Thoracic aorta (tissue), 2 donors: ENCODE data around the gene SLC15A1. TPM values are rescaled to one million over a fixed set of nuclear protein-coding genes. Genes with fewer than 3 reads are reported as not detected.

ENCODE experiments used
- ATAC-seq: fragments of 150-250 bp; one replicate; pipeline ENCODE4 v1.8.0; 2017; ENCODE audit warnings: low read depth; ENCODE audit not compliant: insufficient number of reproducible peaks, low FRiP score
- DNase-seq: peaks from one replicate; pipeline ENCODE4 v3.0.0-alpha.2; 2020; ENCODE audit warnings: low spot score
- H3K27ac ChIP-seq, 2 donors: fragments of 200-600 bp; sonication (generic); 1 replicate in 1 of 2; 2 replicates in 1 of 2; pipeline ENCODE4 v1.5.1; 2016; ENCODE audit warnings: mild to moderate bottlenecking in 2 of 2, moderate library complexity in 2 of 2
- H3K27me3 ChIP-seq: fragments of 200-600 bp; sonication (generic); replicated peaks from 2 replicates; pipeline ENCODE4 v1.6.0; 2016; ENCODE audit warnings: mild to moderate bottlenecking; ENCODE audit not compliant: insufficient read depth
- H3K36me3 ChIP-seq: fragments of 200-600 bp; sonication (generic); one replicate; pipeline ENCODE4 v1.5.1; 2016
- H3K4me1 ChIP-seq, 2 donors: fragments of 200-600 bp; sonication (generic); 1 replicate in 1 of 2; 2 replicates in 1 of 2; pipeline versions ENCODE4 v1.5.1 to v1.6.0; 2016; ENCODE audit warnings: low read depth in 2 of 2, mild to moderate bottlenecking in 1 of 2; ENCODE audit not compliant: control insufficient read depth in 1 of 2
- H3K4me3 ChIP-seq: fragments of 200-600 bp; sonication (generic); 2 replicates; pipeline ENCODE4 v1.5.1; 2016; ENCODE audit warnings: mild to moderate bottlenecking
- H3K9me3 ChIP-seq: fragments of 200-600 bp; sonication (generic); 2 replicates; pipeline ENCODE4 v1.5.1; 2016
- total RNA-seq, 2 donors: library from RNA; depleted of rRNA; stranded (reverse); fragments of >200 nt; gene quantifications; one replicate each; pipeline versions ENCODE4 v1.1.0 to v1.2.3, GENCODE V29; 2016
- TF ChIP-seq, protein P1 (sequence below): fragments of 200-600 bp; sonication (generic); IDR thresholded peaks from one replicate; pipeline ENCODE4 v1.5.1; 2019; ENCODE audit warnings: antibody characterized with exemption

The SLC15A1 gene
- total RNA-seq, 2 donors from 2014 or later = not detected

- Histone ChIP-seq H3K27ac (no peak overlapping the region), H3K4me3 (no peak overlapping the region), H3K9me3 (no peaks in the 10 kb centered on the region), H3K36me3 (no peaks in the 10 kb centered on the region), H3K4me1 (no peaks in the 10 kb centered on the region), H3K27me3 (no peaks in the 10 kb centered on the region)
- TF ChIP-seq, protein P1, sequence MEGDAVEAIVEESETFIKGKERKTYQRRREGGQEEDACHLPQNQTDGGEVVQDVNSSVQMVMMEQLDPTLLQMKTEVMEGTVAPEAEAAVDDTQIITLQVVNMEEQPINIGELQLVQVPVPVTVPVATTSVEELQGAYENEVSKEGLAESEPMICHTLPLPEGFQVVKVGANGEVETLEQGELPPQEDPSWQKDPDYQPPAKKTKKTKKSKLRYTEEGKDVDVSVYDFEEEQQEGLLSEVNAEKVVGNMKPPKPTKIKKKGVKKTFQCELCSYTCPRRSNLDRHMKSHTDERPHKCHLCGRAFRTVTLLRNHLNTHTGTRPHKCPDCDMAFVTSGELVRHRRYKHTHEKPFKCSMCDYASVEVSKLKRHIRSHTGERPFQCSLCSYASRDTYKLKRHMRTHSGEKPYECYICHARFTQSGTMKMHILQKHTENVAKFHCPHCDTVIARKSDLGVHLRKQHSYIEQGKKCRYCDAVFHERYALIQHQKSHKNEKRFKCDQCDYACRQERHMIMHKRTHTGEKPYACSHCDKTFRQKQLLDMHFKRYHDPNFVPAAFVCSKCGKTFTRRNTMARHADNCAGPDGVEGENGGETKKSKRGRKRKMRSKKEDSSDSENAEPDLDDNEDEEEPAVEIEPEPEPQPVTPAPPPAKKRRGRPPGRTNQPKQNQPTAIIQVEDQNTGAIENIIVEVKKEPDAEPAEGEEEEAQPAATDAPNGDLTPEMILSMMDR = no peak
- ATAC-seq (no peak), DNase-seq (no peak)
These were observed 100.7 kb downstream of the SLC15A1 start for GRCh38 chr13:98651744-98652143.

- Histone ChIP-seq H3K4me1 (no peaks in the 10 kb centered on the region), H3K36me3 (no peaks in the 10 kb centered on the region), H3K4me3 (no peak overlapping the region), H3K27ac (no peak overlapping the region), H3K9me3 (no peaks in the 10 kb centered on the region), H3K27me3 (no peaks in the 10 kb centered on the region)
- no peak for DNase-seq
- TF ChIP-seq, protein P1 = no peak
- ATAC-seq = no peak
These were observed 101.9 kb downstream of the SLC15A1 start for GRCh38 chr13:98650396-98651107.

- Histone ChIP-seq H3K4me1 (no peaks in the 10 kb centered on the region), H3K9me3 (no peaks in the 10 kb centered on the region), H3K36me3 (no peaks in the 10 kb centered on the region), H3K27ac (no peak overlapping the region), H3K27me3 (no peaks in the 10 kb centered on the region), H3K4me3 (no peak overlapping the region)
- no peak for DNase-seq
- no peak for ATAC-seq
- TF ChIP-seq, protein P1 = no peak
These were observed 102.6 kb downstream of the SLC15A1 start for GRCh38 chr13:98649861-98650260.

DNA sequence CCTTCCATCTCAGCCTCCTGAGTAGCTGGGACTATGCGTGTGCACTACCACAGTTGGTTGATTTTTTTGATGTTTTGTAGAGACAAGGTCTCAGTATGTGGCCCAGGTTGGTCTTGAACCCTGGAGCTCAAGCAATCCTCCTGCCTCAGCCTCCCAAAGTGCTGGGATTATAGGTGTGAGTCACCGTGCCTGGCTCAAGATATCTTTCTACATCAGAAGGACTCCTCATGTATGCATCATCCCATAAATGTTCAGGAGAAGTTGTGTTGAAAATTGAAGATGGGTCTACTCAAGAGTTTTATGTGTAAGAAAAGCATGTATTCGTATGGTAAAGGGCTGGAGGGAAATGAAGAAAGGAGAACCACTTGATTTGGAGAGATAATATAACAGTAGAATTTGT, 103.8 kb downstream of the SLC15A1 start:
- Histone ChIP-seq H3K4me3 (no peak overlapping the region), H3K27ac (no peak overlapping the region), H3K9me3 (no peaks in the 10 kb centered on the region), H3K36me3 (no peaks in the 10 kb centered on the region), H3K27me3 (no peaks in the 10 kb centered on the region), H3K4me1 (no peaks in the 10 kb centered on the region)
- TF ChIP-seq, protein P1 = no peak
- ATAC-seq (no peak), DNase-seq (no peak)

DNA sequence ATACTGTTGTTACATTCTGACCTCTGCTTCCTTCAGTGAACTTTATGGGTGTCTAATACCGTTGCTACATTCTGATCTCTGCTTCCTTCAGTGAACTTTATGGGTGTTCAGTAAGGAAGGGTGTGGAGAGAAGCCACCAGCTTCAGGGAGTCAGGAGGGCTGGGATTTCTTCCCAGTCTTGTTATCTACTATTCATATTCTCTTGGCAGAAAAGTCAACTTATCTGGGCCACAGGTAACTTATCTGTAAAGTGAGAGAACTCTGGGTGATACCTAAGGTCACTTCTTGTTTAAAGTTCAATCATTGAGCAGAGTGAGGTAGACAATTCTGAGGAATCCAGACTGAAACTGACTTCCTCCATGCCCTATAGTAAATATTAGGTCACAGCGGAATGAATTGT, 104.3 kb downstream of the SLC15A1 start:
- Histone ChIP-seq H3K27ac (no peak overlapping the region), H3K36me3 (no peaks in the 10 kb centered on the region), H3K4me1 (no peaks in the 10 kb centered on the region), H3K9me3 (no peaks in the 10 kb centered on the region), H3K27me3 (no peaks in the 10 kb centered on the region), H3K4me3 (no peak overlapping the region)
- TF ChIP-seq, protein P1 = no peak
- no peak for DNase-seq
- ATAC-seq = no peak
